ENCODE results near the gene WFDC1.
"Not testable (repeated sequence)": the region's sequence is repeated elsewhere in the genome, so short reads cannot be mapped to it uniquely, and the experiment has no call there.

DNA sequence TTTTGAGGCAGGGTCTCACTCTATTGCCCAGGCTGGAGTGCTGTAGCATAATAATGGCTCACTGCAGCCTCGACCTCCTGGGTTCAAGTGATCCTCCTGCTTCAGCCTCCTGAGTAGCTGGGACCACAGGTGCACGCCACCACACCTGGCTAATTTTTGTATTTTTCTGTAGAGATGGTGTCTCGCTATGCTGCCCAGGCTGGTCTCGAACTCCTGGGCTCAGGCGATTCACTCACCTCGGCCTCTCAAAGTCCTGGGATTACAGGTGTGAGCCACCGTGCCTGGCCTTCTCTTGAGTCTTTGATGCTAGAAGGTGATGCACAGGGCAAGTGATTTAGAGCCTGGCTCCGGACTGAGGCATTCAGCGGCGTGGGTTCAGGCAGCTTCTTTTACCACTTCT, 49.1 kb downstream of the WFDC1 start:
- not testable (repeated sequence) for TF ChIP-seq CREB1 (CRISPR knock-in tag; IDR thresholded peaks at IDR 0.05; ENCODE audit: low read depth); POLR2AphosphoS5 (IDR thresholded peaks at IDR 0.05; ENCODE audit: low read depth); EZH2 (IDR thresholded peaks at IDR 0.05; ENCODE audit: low read depth, unreplicated experiment); EZH2phosphoT487 (IDR thresholded peaks at IDR 0.05; ENCODE audit: unreplicated experiment)
- TF ChIP-seq, protein P1, sequence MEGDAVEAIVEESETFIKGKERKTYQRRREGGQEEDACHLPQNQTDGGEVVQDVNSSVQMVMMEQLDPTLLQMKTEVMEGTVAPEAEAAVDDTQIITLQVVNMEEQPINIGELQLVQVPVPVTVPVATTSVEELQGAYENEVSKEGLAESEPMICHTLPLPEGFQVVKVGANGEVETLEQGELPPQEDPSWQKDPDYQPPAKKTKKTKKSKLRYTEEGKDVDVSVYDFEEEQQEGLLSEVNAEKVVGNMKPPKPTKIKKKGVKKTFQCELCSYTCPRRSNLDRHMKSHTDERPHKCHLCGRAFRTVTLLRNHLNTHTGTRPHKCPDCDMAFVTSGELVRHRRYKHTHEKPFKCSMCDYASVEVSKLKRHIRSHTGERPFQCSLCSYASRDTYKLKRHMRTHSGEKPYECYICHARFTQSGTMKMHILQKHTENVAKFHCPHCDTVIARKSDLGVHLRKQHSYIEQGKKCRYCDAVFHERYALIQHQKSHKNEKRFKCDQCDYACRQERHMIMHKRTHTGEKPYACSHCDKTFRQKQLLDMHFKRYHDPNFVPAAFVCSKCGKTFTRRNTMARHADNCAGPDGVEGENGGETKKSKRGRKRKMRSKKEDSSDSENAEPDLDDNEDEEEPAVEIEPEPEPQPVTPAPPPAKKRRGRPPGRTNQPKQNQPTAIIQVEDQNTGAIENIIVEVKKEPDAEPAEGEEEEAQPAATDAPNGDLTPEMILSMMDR (conservative IDR thresholded peaks at IDR 0.05; ENCODE audit: low read depth in 2 of 2): not testable (repeated sequence)
- TF ChIP-seq, protein P2, sequence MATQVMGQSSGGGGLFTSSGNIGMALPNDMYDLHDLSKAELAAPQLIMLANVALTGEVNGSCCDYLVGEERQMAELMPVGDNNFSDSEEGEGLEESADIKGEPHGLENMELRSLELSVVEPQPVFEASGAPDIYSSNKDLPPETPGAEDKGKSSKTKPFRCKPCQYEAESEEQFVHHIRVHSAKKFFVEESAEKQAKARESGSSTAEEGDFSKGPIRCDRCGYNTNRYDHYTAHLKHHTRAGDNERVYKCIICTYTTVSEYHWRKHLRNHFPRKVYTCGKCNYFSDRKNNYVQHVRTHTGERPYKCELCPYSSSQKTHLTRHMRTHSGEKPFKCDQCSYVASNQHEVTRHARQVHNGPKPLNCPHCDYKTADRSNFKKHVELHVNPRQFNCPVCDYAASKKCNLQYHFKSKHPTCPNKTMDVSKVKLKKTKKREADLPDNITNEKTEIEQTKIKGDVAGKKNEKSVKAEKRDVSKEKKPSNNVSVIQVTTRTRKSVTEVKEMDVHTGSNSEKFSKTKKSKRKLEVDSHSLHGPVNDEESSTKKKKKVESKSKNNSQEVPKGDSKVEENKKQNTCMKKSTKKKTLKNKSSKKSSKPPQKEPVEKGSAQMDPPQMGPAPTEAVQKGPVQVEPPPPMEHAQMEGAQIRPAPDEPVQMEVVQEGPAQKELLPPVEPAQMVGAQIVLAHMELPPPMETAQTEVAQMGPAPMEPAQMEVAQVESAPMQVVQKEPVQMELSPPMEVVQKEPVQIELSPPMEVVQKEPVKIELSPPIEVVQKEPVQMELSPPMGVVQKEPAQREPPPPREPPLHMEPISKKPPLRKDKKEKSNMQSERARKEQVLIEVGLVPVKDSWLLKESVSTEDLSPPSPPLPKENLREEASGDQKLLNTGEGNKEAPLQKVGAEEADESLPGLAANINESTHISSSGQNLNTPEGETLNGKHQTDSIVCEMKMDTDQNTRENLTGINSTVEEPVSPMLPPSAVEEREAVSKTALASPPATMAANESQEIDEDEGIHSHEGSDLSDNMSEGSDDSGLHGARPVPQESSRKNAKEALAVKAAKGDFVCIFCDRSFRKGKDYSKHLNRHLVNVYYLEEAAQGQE (IDR thresholded peaks at IDR 0.05; ENCODE audit: unreplicated experiment): not testable (repeated sequence)
